Activated CD4-positive, CD25-positive, alpha-beta regulatory T cell (primary cell): ENCODE measurements around the gene EXOSC3.
"Not testable (repeated sequence)": the region's sequence is repeated elsewhere in the genome, so short reads cannot be mapped to it uniquely, and the experiment has no call there.

Source experiments
- DNase-seq, 4 experiments: peaks; one replicate each; lab custom pipeline; 2025; lab: John Stamatoyannopoulos, UW

Gene EXOSC3

DNA sequence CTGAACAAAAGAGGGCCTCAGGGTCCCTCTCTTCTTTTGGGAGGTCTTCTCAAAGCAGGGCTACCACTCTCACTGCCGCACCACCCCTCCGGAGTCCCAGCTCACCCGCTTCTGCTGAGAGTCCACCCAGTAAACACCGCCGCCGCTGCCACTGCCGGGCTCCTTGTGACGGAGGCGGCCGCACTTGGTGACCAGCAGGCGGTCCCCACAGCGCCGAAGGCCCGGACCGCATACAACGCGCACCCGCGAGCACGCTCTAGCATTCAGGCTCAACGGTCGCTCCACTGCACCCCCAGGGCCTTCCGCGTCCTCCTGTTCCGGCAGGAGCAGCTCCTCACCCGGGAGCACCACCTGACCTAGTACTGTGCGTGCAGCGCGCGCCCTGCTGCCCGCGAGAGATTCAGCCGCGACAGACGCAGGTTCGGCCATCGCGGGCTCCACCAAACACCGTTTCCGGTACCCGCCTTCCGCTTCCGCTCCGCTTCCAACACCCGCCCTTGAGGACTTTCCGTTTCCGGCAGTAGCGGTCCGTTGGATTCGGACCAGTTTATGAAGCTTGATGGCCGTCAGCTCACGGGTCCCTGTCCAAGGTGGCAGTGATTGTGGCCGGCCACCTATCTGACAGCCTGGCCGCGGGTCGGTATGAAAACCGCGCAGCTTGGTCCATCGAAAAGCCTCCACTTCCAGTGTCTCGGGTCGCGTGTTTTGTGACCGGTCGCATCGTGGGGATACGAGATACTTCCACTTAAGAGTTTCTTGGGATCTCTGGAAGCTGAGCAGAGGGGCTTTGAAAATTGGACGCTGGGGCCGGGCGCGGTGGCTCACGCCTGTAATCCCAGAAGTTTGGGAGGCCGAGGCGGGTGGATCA is at the start of gene EXOSC3:
Gene EXOSC3, minus strand, starts transcription at position 449 of the 868 bp plus-strand sequence. Its CDS starts 20 bp downstream, at position 429.
- DNase-seq: peak; percentile 64 to 76 (median 72)

DNA sequence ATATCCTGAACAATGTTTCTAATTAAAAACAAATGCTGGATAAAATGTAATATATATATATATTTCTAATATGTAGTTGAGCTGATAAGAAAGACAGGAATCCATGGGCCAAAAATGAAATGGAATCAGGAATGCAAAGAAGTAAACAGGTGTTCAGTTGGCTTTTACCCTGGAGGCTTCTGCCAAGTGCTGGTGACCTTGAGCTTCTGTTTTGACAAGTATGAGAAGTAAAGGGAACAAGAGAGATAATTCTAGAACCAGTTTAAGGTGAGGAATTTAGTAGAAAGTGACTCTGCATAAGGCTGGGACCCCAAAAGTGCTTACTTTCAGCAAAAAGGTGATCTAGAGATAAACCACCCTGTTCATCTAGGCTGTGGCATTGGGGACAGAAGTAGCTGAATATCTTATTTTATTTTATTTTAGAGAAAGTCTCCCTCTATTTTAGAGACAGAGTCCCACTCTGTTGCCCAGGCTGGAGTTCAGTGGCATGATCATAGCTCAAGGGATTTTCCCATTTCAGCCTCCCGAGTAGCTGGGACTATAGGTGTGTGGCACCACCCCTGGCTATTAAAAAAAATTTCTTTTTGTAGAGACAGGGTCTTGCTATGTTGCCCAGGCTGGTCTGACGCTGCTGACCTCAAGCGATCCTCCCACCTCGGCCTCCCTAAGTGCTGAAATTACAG is 42.8 kb upstream of the EXOSC3 start:
- no peak for DNase-seq

DNA sequence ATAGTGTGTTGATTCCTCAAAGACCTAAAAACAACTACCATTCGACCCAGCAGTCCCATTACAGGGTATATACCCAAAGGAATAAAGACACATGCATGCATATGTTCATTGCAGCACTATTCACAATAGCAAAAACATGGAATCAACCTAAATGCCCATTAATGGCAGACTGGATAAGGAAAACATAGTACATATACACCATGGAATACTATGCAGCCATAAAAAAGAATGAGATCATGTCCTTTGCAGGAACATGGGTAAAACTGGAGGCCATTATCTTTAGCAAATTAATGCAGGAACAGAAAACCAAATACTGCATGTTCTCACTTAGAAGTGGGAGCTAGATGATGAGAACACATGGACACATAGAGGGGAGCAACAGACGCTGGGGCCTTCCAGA is 40.3 kb upstream of the EXOSC3 start:
- DNase-seq: not testable (repeated sequence)

DNA sequence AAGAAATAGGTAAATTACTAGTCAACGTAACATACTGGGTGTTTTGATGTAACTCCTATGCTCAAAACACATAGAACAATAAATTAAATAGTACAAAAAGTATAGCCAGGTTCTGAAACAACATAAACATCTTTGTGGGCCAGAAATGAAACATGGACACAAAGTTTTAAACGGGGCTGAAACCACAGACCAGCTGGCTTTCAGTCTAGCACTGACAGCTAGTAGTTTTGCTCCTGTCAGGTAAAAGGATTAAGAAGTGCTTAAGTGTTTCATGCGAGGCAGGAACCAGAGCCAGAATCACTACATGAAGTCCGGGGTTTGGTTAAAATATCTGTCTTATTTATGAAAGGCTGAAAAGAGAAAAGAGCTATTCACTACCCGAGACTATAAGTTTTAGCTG is 35.3 kb upstream of the EXOSC3 start:
- no peak for DNase-seq

DNA sequence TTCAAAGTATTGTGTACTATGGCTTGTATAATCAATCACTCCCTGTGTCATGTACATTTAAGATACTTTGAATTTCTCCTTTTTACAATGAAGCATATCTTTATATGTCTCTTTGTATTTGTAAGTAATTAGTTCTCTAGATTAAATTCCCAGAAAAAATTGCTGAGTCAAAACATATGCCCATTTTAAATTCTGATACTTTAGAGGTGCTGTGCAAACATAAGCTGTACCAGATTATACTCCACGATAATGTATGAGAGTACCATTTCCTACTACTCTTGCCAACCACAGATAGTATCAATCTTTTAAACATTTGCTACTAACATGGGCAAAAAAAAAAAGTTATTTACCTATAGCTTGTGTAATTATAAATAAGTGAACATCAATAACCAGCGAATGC is 34.0 kb upstream of the EXOSC3 start:
- no peak for DNase-seq

DNA sequence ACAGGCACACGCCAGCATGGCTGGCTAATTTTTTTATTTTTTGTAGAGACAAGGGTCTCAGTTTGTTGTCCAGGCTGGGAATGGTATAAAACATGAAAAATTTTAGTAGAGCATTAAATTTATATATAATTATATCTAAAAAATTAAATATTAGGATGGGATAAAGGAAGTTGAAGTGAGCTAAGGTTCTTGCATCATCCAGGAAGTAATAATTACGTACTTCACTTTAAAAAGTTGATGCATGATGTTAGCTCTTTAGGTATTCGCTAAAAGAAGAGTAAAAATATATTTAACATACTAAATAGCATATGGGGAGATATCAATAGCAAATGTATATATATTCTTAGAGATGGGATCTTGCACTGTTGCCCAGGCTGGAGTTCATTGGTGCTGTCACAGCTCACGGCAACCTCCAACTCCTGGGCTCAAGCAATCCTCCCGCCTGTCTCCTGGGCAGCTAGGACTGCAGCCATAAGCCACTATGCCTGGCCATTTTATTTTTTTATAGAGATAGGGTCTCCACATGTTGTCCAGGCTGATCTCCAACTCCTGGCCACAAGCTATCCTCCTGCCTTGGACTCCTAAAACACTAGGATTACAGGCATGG is 28.0 kb upstream of the EXOSC3 start:
- DNase-seq: no peak

DNA sequence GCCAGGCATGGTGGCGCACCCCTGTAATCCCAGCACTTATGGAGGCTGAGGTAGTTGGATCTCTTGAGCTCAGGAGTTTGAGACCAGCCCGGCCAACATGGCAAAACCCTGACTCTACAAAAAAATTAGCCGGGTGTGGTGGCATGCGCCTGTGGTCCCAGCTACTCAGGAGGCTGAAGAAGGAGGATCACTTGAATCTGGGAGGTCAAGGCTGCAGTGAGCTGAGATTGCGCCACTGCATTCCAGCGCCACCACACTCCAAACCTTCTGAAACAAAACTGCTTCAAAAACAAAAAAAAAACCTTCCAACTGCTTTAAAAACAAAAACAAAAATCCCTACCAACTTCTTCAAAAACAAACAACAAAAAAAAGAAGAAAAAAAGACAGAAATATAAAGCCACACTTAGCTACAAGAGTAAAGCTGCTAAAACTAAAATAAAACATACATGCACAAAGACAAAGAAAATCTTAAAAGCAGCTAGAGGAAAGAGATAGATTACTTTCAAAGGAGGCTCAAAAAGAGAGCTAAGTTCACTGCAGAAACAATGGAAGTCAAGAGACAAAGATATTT is 27.1 kb upstream of the EXOSC3 start:
- DNase-seq: no peak

DNA sequence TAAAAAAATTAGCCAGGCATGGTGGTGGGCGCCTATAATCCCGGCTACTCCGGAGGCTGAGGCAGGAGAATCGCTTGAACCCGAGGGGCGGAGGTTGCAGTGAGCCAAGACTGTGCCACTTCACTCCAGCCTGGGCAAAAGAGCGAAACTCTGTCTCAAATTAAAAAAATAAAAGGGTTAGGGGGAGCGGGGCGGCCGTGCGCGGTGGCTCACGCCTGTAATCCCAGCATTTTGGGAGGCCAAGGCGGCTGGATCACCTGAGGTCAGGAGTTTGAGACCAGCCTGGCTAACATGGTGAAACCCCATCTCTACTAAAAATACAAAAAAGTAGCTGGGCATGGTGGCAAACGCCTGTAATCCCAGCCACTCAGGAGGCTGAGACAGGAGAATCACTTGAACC is 24.8 kb upstream of the EXOSC3 start:
- not testable (repeated sequence) for DNase-seq

DNA sequence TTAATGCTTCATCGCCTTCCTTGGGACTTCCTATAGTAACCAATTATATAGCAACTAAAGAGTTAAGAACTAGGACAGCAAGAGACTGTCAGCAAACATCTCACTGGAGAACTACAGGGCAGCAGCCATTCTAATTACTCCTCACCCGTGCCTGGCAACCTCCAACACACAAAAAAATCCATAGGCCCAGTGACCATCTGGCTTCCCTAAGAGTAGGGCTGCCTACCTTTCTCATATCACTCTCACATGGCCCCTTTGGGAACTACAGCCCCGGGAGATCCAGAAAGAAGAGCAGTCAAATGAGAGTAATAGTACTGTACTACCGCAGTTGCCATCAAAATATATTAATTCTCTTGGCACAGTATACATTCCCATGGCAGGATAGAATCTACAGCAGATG is 21.4 kb upstream of the EXOSC3 start:
- no peak for DNase-seq

DNA sequence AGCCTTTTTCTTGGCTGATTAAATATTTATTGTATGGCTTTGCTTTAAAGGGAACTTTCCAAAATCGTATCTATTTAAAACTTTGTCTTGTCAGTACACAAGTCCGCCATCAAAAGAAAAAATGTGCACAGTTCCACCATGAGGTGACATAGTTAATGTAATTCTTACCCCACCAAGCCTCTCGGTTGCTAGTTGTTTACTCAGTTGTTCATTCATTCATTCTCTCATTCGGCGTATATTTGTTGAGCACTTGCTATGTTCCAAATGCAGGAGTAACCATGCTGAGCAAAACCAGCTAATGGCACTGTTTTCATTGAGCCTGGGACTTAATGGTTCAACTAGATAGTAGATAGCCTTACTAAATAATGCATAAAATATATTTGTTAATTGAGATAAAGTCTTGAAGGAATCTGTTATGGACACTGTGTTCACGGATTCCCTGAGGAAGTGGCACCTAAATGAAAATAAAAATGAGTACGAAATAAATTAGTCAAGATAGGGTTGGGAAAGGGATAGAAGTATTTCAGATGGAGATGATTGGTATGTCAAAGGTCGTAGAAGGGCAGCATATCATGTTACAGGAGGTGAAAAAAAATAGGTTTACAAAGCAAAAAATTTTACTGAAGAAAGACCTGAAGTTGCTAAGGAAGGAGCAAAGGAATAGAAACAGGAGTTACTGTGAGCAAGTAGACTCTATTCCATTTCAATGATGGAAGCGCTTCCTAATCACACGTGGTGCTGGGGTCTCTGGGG is 17.3 kb upstream of the EXOSC3 start:
- DNase-seq: no peak

DNA sequence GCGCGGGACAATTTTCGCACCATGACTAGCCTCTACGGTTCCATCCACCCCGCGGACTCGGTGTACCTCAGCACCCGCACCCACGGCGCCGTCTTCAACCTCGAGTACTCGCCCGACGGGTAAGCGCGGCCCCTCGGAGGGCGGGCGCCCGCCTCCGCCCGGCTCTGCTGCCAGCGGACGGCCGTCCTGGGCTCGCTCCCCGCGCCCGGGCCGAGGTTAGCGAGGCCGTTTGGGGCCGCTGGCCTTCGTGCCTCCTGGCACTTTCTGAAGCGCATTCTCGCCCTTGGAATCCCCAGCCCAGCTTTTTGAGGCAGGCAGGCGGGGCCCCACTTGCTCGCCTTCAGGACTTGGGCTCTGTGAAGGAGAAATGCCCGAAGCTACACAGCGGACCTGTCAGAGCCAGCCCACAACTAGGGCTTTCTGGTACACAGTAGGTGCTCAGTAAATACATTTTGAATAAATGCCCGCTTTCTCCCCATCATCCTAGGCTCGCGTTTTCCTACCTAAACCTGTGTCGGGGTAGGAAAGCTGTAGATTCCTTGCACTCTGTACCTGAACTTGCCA is 16.5 kb upstream of the EXOSC3 start:
- peak in 2 of 4 experiments; percentile 19 to 30 for DNase-seq

DNA sequence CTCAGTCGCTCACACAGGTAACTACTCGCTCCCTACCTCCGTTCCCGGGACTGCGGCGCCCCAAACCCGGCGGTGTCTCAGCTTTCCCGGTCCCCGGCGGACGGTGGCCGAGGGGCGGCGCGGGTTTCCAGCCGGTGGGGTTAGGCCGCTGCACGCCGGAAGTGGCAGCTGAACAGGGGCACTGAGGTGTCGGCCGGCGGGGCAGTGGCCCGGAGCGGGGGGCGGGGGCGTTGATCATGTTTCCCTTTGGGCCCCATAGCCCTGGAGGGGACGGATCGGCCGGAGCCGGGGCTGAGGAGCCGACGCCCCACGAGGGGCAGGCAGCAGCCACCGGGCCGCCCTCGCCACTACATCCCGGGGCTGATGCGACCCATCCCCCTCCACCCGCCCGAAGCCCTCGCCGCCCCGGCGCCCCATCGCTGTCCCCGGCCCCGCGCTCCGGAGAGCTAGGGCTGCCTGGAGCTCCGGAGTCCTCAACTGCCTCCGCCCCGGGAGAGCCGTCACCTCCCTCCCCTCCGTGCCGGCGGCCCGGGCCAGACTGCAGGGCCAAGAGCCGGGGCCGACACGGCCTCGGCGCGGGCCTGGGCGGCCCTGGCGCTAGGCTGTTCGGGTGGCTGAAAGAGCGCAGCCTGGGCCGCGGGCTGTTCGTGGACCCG is 15.9 kb upstream of the EXOSC3 start, which contains the start of gene DCAF10:
Gene DCAF10, plus strand, starts transcription at position 167 of the 656 bp plus-strand sequence. Its CDS starts 70 bp downstream, at position 237.
- peak; percentile 73 to 84 (median 81) for DNase-seq

DNA sequence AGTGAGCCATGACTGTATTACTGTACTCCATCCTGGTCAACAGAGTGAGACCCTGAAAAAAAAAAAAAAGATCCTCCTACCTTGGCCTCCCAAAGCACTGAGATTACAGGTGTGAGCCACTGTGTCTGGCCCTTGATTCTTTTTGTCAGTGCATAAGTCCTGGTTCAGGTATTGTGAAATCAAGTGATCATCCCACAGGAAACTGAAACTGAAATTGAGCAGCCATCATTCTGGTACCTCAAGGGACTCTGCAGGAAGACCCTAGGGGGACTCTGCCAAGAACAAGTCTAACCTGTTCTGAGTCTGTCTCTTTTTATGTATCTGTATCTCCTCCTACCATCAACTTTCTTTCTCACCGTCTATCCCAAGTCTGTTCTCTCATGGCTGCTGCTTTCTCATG is 13.8 kb upstream of the EXOSC3 start:
- no peak for DNase-seq

DNA sequence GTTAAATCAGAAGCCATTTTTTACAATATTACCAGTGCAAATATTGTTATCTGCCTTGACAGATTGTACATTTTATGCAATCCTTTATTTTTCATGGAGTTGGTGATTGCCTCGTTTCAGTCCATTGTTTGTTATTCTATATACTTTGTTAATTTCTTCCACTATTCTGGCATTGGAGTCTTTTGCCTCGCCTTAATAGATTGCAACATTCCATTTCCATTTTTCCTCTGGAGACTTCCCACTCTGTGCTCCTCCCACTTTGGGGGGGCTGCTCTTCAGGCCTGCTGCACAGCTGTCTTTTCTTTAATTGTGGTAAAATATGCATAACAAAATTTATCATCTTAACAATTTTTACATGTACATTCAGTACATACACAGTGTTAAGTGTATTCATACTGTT is 11.4 kb upstream of the EXOSC3 start:
- no peak for DNase-seq

DNA sequence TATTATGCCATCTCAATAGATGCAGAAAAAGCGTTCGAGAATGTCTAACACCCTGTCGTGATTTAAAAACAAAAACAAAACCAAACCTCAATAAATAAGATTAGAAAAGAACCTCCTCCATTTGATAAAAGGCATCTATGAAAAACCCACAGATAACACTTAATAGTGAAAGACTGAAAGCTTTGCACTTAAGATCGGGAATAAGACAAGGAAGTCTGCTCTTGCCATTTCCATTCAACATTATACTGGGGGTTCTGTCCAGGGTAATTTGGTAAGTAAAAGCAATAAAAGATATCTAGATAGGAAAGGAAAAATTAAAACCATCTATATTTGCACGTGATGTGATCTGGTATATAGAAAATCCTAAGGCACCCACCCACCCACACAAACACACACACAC is 7.3 kb upstream of the EXOSC3 start:
- DNase-seq: no peak

DNA sequence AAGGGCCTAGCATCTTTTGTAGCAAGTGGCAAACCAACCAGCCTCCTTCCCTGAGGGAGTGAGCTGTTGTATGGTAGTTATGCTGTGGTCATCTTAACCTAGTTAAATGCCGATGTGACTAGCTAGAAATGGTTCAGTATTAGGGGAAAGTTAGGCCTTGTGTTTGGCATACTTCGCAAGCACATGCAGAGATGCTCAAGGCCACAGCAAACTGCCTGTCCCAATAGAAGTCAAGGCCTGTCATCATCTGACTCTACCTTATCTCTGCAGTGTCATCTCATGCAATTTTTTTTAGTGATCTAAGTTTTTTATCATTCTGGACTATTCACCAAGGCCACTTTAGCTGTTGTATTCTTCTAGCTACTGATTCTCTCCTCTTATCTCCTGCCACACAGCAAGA is 5.2 kb upstream of the EXOSC3 start:
- DNase-seq: no peak

DNA sequence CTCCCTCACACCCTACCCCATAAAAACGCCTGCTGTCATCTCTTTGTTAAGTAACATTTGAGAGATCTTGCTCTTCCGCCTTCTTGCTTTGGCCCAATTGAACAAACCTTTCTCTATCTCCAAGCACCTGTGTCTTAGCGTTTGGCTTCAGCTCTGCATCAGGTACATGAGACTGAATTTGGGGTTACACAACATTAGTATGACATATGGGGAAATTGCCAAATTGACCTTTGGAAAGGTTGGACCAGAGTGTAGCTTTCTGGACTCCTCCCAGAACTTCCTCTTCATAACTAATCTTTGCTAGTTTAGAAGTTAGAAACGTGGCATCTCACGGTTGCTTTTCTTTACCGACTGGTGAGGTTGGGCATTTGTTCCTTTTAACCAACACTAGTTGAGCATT is 3.5 kb upstream of the EXOSC3 start:
- DNase-seq: no peak

DNA sequence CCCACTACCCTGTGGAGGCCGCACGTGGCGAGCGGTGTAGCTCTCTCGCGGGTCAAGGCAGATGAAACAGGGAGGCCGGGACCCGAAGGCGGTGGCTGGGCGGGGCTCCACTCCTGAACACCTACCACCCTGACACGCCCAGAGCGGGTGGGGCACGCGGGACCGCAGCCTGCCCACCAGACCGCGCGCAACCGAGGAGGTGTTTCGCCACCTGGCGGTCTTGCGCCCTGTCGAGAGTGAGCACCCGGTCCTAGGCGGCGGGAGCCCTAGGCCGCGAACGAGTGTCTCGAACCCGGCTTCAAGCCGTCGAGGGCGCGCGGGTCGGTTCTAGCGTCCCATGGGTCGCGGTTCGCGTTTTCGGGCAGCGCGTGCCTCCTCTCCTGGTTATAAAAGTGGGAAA is 2.2 kb upstream of the EXOSC3 start:
- DNase-seq: no peak

DNA sequence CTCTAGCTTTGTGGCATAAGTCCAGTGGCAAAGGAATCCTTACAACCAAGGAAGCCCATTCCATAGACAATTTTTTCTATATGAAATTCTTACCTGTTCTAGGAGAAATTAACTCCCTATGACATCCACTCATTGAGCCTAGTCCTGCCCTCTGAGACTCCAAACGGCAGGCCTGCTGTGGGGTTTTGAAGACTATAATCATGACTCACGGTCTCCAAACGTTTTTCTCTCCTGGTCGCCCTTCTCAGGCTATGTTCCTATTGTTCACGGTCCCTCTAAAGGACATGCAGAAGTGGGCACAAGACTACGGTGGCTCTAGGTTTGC is 611 bp downstream of the EXOSC3 start:
- no peak for DNase-seq

DNA sequence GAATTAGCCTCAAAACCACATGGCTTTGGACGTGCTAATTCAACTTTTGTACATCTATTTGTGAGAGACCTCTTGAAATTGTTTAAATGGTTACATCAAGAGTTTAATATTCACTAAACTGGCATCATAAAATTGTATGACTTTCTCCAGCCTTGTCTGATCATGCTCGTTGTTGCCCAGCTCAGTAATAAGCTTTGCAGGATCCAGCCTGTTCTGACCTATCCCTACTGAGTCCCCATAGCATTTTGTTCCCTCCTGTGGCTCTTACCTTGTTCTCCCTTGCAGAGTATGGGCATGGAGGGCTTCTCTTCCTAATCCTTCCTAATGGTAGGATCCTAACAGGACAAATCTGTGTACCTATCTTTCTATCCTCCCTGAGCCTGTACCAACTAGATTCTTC is 6.3 kb downstream of the EXOSC3 start:
- DNase-seq: no peak

DNA sequence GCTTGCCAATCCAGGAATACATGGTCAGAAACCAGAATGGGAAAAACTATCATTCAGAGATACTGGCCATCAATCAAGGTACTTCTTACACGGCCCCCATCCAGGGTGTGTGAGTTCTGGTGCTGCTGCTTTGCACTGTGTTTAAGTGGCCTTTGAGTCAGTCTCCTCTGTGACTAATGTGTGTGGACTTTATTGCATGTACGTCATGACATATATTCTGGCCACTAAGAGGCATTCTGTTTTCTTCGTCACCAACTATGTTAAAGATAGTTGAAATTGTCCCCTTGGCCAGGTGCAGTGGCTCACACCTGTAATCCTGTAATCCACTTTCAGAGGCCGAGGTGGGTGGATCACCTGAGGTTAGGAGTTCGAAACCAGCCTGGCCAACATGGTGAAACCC is 8.5 kb downstream of the EXOSC3 start:
- no peak for DNase-seq
